Suprapubic skin (tissue), 4 donors: ENCODE measurements around the gene CYB5D1. TPM values are rescaled to one million over a fixed set of nuclear protein-coding genes. Genes with fewer than 3 reads are reported as not detected.

Experiments
- DNase-seq, 2 donors: peaks; one replicate each; pipeline ENCODE4 v3.0.0-alpha.2; 2019; ENCODE audit warnings: low spot score in 2 of 2
- H3K27ac ChIP-seq: fragments of 200-600 bp; sonication (generic); one replicate; pipeline ENCODE4 v1.5.1; 2019
- H3K27me3 ChIP-seq: fragments of 200-600 bp; sonication (generic); one replicate; pipeline ENCODE4 v1.5.1; 2019
- H3K36me3 ChIP-seq: fragments of 200-600 bp; sonication (generic); one replicate; pipeline ENCODE4 v1.5.1; 2019
- H3K4me1 ChIP-seq: fragments of 200-600 bp; sonication (generic); one replicate; pipeline ENCODE4 v1.5.1; 2019
- H3K4me3 ChIP-seq: fragments of 200-600 bp; sonication (generic); one replicate; pipeline ENCODE4 v1.5.1; 2019; ENCODE audit warnings: mild to moderate bottlenecking
- H3K9me3 ChIP-seq: fragments of 200-600 bp; sonication (generic); one replicate; pipeline ENCODE4 v1.5.1; 2019
- EP300 ChIP-seq: sonication (generic); formaldehyde crosslinking; IDR thresholded peaks from one replicate; pipeline ENCODE4 v1.6.1; 2017; ENCODE audit warnings: antibody characterized with exemption
- POLR2A ChIP-seq, 2 donors: fragments of 450-650 bp; IDR thresholded peaks; one replicate each; pipeline ENCODE4 v1.6.1; 2017; ENCODE audit warnings: antibody characterized with exemption in 2 of 2, mild to moderate bottlenecking in 2 of 2, moderate library complexity in 2 of 2
- POLR2AphosphoS5 ChIP-seq, 3 donors: sonication (generic); formaldehyde crosslinking; IDR thresholded peaks; one replicate each; pipeline ENCODE4 v1.6.1; 2017; ENCODE audit warnings: antibody characterized with exemption in 3 of 3
- WGBS: methylation state at CpG from one replicate; pipeline ENCODE4 v1.1.5; 2018; 5-methylcytosine and 5-hydroxymethylcytosine counted together
- total RNA-seq, 4 donors: library from RNA; depleted of rRNA; stranded (reverse); fragments of >200 nt; gene quantifications; one replicate each; pipeline ENCODE4 v1.1.0, GENCODE V29; 2016
- TF ChIP-seq, protein P1 (sequence below), 2 donors: fragments of 200-600 bp in 1 of 2; fragments of 450-650 bp in 1 of 2; sonication (generic) in 1 of 2; IDR thresholded peaks; one replicate each; pipeline ENCODE4 v1.5.1; 2016 to 2019; ENCODE audit warnings: antibody characterized with exemption in 2 of 2, mild to moderate bottlenecking in 1 of 2, moderate library complexity in 1 of 2

CYB5D1 gene
- total RNA-seq, 4 donors from 2014 or later = 7.1 to 10.8 (median 9.8) TPM

- Histone ChIP-seq H3K4me1 (peaks cover 8% of the 10 kb centered on the region), H3K9me3 (no peaks in the 10 kb centered on the region), H3K27me3 (no peaks in the 10 kb centered on the region), H3K27ac (no peak overlapping the region), H3K36me3 (peaks cover 81% of the 10 kb centered on the region), H3K4me3 (no peak overlapping the region)
- WGBS = 92% methylated on average over 15 of the region's 29 CpGs
- DNase-seq = no peak
- no peak for TF ChIP-seq POLR2AphosphoS5 (IDR thresholded peaks at IDR 0.05)
These were observed 51.3 kb downstream of the CYB5D1 start for GRCh38 chr17:7909089-7909488.

- Histone ChIP-seq H3K27ac (no peak overlapping the region), H3K36me3 (peaks cover 69% of the 10 kb centered on the region), H3K4me1 (peaks cover 20% of the 10 kb centered on the region), H3K4me3 (no peak overlapping the region), H3K9me3 (no peaks in the 10 kb centered on the region), H3K27me3 (no peaks in the 10 kb centered on the region)
- no peak for TF ChIP-seq EP300
- TF ChIP-seq POLR2AphosphoS5 (IDR thresholded peaks at IDR 0.05) = no peak
- no peak for TF ChIP-seq POLR2A (IDR thresholded peaks at IDR 0.05)
- TF ChIP-seq, protein P1, sequence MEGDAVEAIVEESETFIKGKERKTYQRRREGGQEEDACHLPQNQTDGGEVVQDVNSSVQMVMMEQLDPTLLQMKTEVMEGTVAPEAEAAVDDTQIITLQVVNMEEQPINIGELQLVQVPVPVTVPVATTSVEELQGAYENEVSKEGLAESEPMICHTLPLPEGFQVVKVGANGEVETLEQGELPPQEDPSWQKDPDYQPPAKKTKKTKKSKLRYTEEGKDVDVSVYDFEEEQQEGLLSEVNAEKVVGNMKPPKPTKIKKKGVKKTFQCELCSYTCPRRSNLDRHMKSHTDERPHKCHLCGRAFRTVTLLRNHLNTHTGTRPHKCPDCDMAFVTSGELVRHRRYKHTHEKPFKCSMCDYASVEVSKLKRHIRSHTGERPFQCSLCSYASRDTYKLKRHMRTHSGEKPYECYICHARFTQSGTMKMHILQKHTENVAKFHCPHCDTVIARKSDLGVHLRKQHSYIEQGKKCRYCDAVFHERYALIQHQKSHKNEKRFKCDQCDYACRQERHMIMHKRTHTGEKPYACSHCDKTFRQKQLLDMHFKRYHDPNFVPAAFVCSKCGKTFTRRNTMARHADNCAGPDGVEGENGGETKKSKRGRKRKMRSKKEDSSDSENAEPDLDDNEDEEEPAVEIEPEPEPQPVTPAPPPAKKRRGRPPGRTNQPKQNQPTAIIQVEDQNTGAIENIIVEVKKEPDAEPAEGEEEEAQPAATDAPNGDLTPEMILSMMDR (IDR thresholded peaks at IDR 0.05) = no peak
- DNase-seq = no peak
- 94% methylated on average over 15 of the region's 15 CpGs for WGBS
These were observed 52.5 kb downstream of the CYB5D1 start for GRCh38 chr17:7910281-7910680.

DNA sequence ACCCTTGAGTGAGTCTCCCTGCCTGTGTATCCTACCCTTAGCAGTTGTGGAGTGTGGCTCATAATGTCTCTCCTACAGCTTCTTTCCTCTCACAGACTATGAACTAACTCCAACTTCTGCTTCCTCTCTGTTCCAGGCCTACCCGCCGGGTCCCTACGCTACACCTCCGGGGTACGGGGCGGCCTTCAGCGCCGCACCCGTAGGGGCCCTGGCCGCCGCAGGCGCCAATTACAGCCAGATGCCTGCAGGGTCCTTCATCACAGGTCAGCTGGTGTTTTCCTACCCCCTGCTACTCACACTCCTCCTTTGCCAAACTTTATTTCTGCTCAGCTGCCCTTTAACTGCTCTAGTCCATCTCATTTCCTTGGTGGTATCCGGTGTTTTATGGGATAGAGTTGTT is 52.9 kb downstream of the CYB5D1 start:
- WGBS = 90% methylated on average over 13 of the region's 13 CpGs
- Histone ChIP-seq H3K27me3 (no peaks in the 10 kb centered on the region), H3K9me3 (no peaks in the 10 kb centered on the region), H3K27ac (no peak overlapping the region), H3K36me3 (peaks cover 66% of the 10 kb centered on the region), H3K4me1 (peaks cover 24% of the 10 kb centered on the region), H3K4me3 (no peak overlapping the region)
- no peak for DNase-seq
- TF ChIP-seq EP300 = no peak
- TF ChIP-seq, protein P1 (IDR thresholded peaks at IDR 0.05) = no peak
- no peak for TF ChIP-seq POLR2AphosphoS5 (IDR thresholded peaks at IDR 0.05)
- TF ChIP-seq POLR2A (IDR thresholded peaks at IDR 0.05) = no peak

DNA sequence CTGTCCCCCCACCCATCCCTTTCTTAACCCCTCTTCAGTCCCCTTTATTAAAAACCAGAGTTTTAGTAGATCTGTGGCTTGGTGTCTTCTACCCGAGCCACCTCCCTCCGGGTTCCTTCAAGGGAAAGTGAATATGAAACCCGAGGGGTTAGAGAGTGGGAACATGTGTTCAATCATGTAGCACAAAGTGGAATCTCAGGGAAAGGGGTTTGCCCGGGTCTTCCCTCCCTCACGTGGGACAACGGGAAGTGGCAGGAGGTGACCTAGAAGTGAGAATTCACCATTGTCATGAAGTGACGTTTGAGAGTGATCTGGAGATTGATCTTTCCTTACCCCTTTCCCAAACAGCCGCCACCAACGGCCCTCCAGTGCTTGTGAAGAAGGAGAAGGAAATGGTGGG is 53.3 kb downstream of the CYB5D1 start:
- Histone ChIP-seq H3K36me3 (peaks cover 62% of the 10 kb centered on the region), H3K27me3 (no peaks in the 10 kb centered on the region), H3K27ac (no peak overlapping the region), H3K9me3 (no peaks in the 10 kb centered on the region), H3K4me3 (no peak overlapping the region), H3K4me1 (peaks cover 26% of the 10 kb centered on the region)
- 70% methylated on average over 9 of the region's 9 CpGs for WGBS
- TF ChIP-seq POLR2A (IDR thresholded peaks at IDR 0.05) = no peak
- DNase-seq = no peak

Other genes with a start within 250 kb of the CYB5D1 start
- 10 to 100 TPM; 21.0 to 25.6 (median 22.5) TPM for gene FXR2, start 243.1 kb upstream of the CYB5D1 start, total RNA-seq
- gene SAT2, start 230.2 kb upstream of the CYB5D1 start, total RNA-seq = 10 to 100 TPM; 28.7 to 58.8 (median 39.9) TPM
- gene SHBG, start 227.9 kb upstream of the CYB5D1 start, total RNA-seq = not detected
- gene ATP1B2, start 207.1 kb upstream of the CYB5D1 start, total RNA-seq = 1 to 10 TPM in 1 of 4 donors, under 1 TPM in 3; 0.49 to 4.2 (median 0.74) TPM
- 10 to 100 TPM; 37.2 to 77.2 (median 65.2) TPM for gene TP53, start 170.5 kb upstream of the CYB5D1 start, total RNA-seq
- gene WRAP53, start 169.5 kb upstream of the CYB5D1 start, total RNA-seq = 1 to 10 TPM; 3.9 to 7.6 (median 5.5) TPM
- gene EFNB3, start 152.8 kb upstream of the CYB5D1 start, total RNA-seq = 1 to 10 TPM; 6.2 to 9.2 (median 9.0) TPM
- under 1 TPM in 2 of 4 donors, not detected in 2; 0.08 to 0.19 TPM for gene DNAH2, start 140.3 kb upstream of the CYB5D1 start, total RNA-seq
- gene KDM6B, start 23.8 kb upstream of the CYB5D1 start, total RNA-seq = 10 to 100 TPM; 21.4 to 31.0 (median 26.7) TPM
- 1 to 10 TPM; 4.2 to 7.6 (median 5.1) TPM for gene TMEM88, start 2.9 kb upstream of the CYB5D1 start, total RNA-seq
- 10 to 100 TPM; 46.2 to 90.6 (median 47.6) TPM for gene NAA38, start 444 bp upstream of the CYB5D1 start, total RNA-seq
- 10 to 100 TPM; 42.1 to 76.0 (median 67.7) TPM for gene CHD3, start 30.8 kb downstream of the CYB5D1 start, total RNA-seq
- gene RNF227, start 58.3 kb downstream of the CYB5D1 start, total RNA-seq = 10 to 100 TPM; 51.1 to 66.3 (median 57.3) TPM
- gene KCNAB3, start 71.9 kb downstream of the CYB5D1 start, total RNA-seq = 1 to 10 TPM in 3 of 4 donors, not detected in 1; 1.9 to 7.5 (median 2.4) TPM
- gene TRAPPC1, start 73.9 kb downstream of the CYB5D1 start, total RNA-seq = 10 to 100 TPM; 39.4 to 64.1 (median 46.2) TPM
- gene CNTROB, start 74.2 kb downstream of the CYB5D1 start, total RNA-seq = 10 to 100 TPM; 23.7 to 57.0 (median 30.8) TPM
- gene GUCY2D, start 144.6 kb downstream of the CYB5D1 start, total RNA-seq = not detected
- gene ALOX15B, start 181.1 kb downstream of the CYB5D1 start, total RNA-seq = 100 to 1,000 TPM in 1 of 4 donors, 10 to 100 TPM in 3; 44.8 to 156 (median 78.1) TPM
- gene ALOX12B, start 229.7 kb downstream of the CYB5D1 start, total RNA-seq = 100 to 1,000 TPM in 3 of 4 donors, 10 to 100 TPM in 1; 91.4 to 150 (median 119) TPM